ENCODE data around the gene NDUFS6. TPM values are rescaled to one million over a fixed set of nuclear protein-coding genes. Genes with fewer than 3 reads are reported as not detected.

Gene NDUFS6
- total and polyA plus RNA-seq, 2 of the 8 experiments (the other 6 are each of a cell fraction or from before 2014, with no cell fraction given) = 72.7 to 191 TPM

DNA sequence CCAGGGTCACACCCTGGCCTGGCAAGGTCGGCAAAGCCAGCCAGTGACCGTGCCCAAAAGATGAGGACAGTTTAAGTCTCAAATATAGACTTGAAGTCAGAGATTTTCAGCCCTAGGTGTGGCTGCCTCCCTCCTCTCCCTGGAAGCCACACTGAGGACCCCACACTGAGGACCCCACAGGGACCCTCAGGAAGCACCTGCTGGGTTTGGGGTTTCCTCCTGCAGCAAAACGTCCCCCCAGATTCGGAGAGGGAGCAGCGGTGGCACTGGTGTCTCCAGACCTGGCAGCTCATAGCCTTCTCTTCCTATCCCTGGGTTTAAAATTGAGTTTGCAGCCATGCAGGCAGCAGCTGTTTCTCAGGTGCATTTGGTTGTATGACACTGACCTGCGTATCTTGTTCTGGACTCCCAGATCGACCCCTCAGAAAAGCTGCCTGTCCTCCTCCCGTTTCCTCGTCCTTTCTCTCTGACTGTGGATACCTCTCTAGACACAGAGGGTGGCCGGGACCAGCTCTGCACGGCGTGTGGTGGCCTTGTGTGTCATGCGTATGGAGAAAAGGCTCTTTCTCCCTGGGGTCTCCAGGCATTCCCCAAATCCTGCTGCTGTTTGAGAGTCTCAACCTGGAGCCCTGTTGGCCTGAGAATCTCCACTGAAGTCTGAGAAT lies 38.2 kb upstream of the NDUFS6 start (continued):
- TF ChIP-seq CHD7 (IDR thresholded peaks at IDR 0.05; ENCODE audit: insufficient replicate concordance, low read length) = no peak
- no peak for TF ChIP-seq TAF1 (IDR thresholded peaks at IDR 0.05; ENCODE audit: low read depth, low read length)
- TF ChIP-seq, protein P1, sequence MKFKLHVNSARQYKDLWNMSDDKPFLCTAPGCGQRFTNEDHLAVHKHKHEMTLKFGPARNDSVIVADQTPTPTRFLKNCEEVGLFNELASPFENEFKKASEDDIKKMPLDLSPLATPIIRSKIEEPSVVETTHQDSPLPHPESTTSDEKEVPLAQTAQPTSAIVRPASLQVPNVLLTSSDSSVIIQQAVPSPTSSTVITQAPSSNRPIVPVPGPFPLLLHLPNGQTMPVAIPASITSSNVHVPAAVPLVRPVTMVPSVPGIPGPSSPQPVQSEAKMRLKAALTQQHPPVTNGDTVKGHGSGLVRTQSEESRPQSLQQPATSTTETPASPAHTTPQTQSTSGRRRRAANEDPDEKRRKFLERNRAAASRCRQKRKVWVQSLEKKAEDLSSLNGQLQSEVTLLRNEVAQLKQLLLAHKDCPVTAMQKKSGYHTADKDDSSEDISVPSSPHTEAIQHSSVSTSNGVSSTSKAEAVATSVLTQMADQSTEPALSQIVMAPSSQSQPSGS (IDR thresholded peaks at IDR 0.05; ENCODE audit: low read length) = no peak
